DMS 273 treated with DMSO at 0.1 percent for 48 hours (cell line): Measurements from ENCODE around the gene DIRAS3.
"Not testable (repeated sequence)": the region's sequence is repeated elsewhere in the genome, so short reads cannot be mapped to it uniquely, and the experiment has no call there.

Source experiments
- DNase-seq: peaks from one replicate; lab custom pipeline; 2025; lab: John Stamatoyannopoulos, UW

DIRAS3 gene

GRCh38 chr1:68049941-68050878, at the start of gene DIRAS3:
Gene DIRAS3 (minus strand): TSS chr1:68050627. CDS start chr1:68047297, 3,330 bp downstream.
- DNase-seq, result no peak

- DNase-seq, result no peak
Observed at GRCh38 chr1:68093737-68094136, 43.3 kb upstream of the DIRAS3 start.

- no peak for DNase-seq
Observed at GRCh38 chr1:68087184-68087583, 36.8 kb upstream of the DIRAS3 start.

- no peak for DNase-seq
Observed at GRCh38 chr1:68085752-68086151, 35.3 kb upstream of the DIRAS3 start.

GRCh38 chr1:68083686-68084085, 33.3 kb upstream of the DIRAS3 start:
- DNase-seq, result no peak

- no peak for DNase-seq
Observed at GRCh38 chr1:68081775-68082283, 31.4 kb upstream of the DIRAS3 start.

- no peak for DNase-seq
Observed at GRCh38 chr1:68078647-68079046, 28.2 kb upstream of the DIRAS3 start.

- DNase-seq, result no peak
Observed at GRCh38 chr1:68074472-68074871, 24.0 kb upstream of the DIRAS3 start.

- DNase-seq, result no peak
Observed at GRCh38 chr1:68065766-68066165, 15.3 kb upstream of the DIRAS3 start.

GRCh38 chr1:68058053-68058452, 7.6 kb upstream of the DIRAS3 start:
- DNase-seq, result not testable (repeated sequence)

GRCh38 chr1:68057564-68057963, 7.1 kb upstream of the DIRAS3 start:
- no peak for DNase-seq

- DNase-seq, result no peak
Observed at GRCh38 chr1:68057050-68057449, 6.6 kb upstream of the DIRAS3 start.

GRCh38 chr1:68051475-68051874, 1.0 kb upstream of the DIRAS3 start:
- peak; percentile 23 for DNase-seq

GRCh38 chr1:68047659-68048026, 2.8 kb downstream of the DIRAS3 start:
- no peak for DNase-seq

GRCh38 chr1:68046885-68047658, 3.4 kb downstream of the DIRAS3 start:
- DNase-seq, result no peak

GRCh38 chr1:68046423-68046822, 4.0 kb downstream of the DIRAS3 start:
- DNase-seq, result no peak

- no peak for DNase-seq
Observed at GRCh38 chr1:68045511-68046180, 4.8 kb downstream of the DIRAS3 start.

GRCh38 chr1:68043443-68044090, 6.9 kb downstream of the DIRAS3 start:
- no peak for DNase-seq

GRCh38 chr1:68036946-68037345, 13.5 kb downstream of the DIRAS3 start:
- DNase-seq, result no peak

GRCh38 chr1:68029444-68029843, 21.0 kb downstream of the DIRAS3 start:
- DNase-seq, result no peak

- DNase-seq, result no peak
Observed at GRCh38 chr1:68028566-68028965, 21.9 kb downstream of the DIRAS3 start.
